Effector memory CD4-positive, alpha-beta T cell (primary cell): ENCODE results near the gene KY.

ENCODE experiments used
- DNase-seq, 3 donors: peaks; one replicate each; pipeline ENCODE4 v3.0.0-alpha.2; 2020
- H3K27ac ChIP-seq: 2 replicates; pipeline ENCODE4 v1.7.0; 2013; ENCODE audit warnings: mild to moderate bottlenecking, low read length, moderate library complexity; ENCODE audit not compliant: insufficient read depth, poor library complexity, severe bottlenecking
- H3K27me3 ChIP-seq: replicated peaks from 2 replicates; pipeline ENCODE4 v1.7.0; 2013; ENCODE audit warnings: mild to moderate bottlenecking, low read length; ENCODE audit not compliant: insufficient read depth, control insufficient read depth, poor library complexity, severe bottlenecking
- H3K36me3 ChIP-seq: 2 replicates; pipeline ENCODE4 v1.7.0; 2013; ENCODE audit warnings: mild to moderate bottlenecking, low read length, moderate library complexity; ENCODE audit not compliant: control insufficient read depth, insufficient read depth
- H3K4me1 ChIP-seq: 2 replicates; pipeline ENCODE4 v1.7.0; 2013; ENCODE audit warnings: low read length, mild to moderate bottlenecking; ENCODE audit not compliant: control insufficient read depth, insufficient read depth, poor library complexity, severe bottlenecking
- H3K4me3 ChIP-seq: 2 replicates; pipeline ENCODE4 v1.7.0; 2013; ENCODE audit warnings: low read length, low read depth, mild to moderate bottlenecking; ENCODE audit not compliant: insufficient read depth, poor library complexity, severe bottlenecking
- H3K9me3 ChIP-seq: 2 replicates; pipeline ENCODE4 v1.7.0; 2013; ENCODE audit warnings: mild to moderate bottlenecking, low read length, moderate library complexity; ENCODE audit not compliant: control insufficient read depth

Gene KY

GRCh38 chr3:134611516-134611915 is 39.3 kb downstream of the KY start:
- Histone ChIP-seq H3K9me3 (no peaks in the 10 kb centered on the region), H3K36me3 (no peaks in the 10 kb centered on the region), H3K27ac (no peak overlapping the region), H3K4me3 (no peak overlapping the region), H3K27me3 (no peaks in the 10 kb centered on the region), H3K4me1 (no peaks in the 10 kb centered on the region)
- no peak for DNase-seq

GRCh38 chr3:134610432-134611385 is 40.1 kb downstream of the KY start:
- Histone ChIP-seq H3K36me3 (no peaks in the 10 kb centered on the region), H3K4me1 (no peaks in the 10 kb centered on the region), H3K27ac (no peak overlapping the region), H3K27me3 (no peaks in the 10 kb centered on the region), H3K4me3 (no peak overlapping the region), H3K9me3 (no peaks in the 10 kb centered on the region)
- no peak for DNase-seq

GRCh38 chr3:134609821-134610431 is 40.9 kb downstream of the KY start:
- H3K4me1 ChIP-seq, result no peaks in the 10 kb centered on the region
- H3K9me3 ChIP-seq, result no peaks in the 10 kb centered on the region
- DNase-seq, result no peak
- H3K4me3 ChIP-seq, result no peak overlapping the region
- no peak overlapping the region for H3K27ac ChIP-seq
- no peaks in the 10 kb centered on the region for H3K36me3 ChIP-seq
- H3K27me3 ChIP-seq, result no peaks in the 10 kb centered on the region

- H3K36me3 ChIP-seq, result no peaks in the 10 kb centered on the region
- no peaks in the 10 kb centered on the region for H3K9me3 ChIP-seq
- H3K4me3 ChIP-seq, result no peak overlapping the region
- no peaks in the 10 kb centered on the region for H3K27me3 ChIP-seq
- DNase-seq, result no peak
- H3K4me1 ChIP-seq, result no peaks in the 10 kb centered on the region
- no peak overlapping the region for H3K27ac ChIP-seq
Observed at GRCh38 chr3:134608771-134609435, 41.9 kb downstream of the KY start.

DNA sequence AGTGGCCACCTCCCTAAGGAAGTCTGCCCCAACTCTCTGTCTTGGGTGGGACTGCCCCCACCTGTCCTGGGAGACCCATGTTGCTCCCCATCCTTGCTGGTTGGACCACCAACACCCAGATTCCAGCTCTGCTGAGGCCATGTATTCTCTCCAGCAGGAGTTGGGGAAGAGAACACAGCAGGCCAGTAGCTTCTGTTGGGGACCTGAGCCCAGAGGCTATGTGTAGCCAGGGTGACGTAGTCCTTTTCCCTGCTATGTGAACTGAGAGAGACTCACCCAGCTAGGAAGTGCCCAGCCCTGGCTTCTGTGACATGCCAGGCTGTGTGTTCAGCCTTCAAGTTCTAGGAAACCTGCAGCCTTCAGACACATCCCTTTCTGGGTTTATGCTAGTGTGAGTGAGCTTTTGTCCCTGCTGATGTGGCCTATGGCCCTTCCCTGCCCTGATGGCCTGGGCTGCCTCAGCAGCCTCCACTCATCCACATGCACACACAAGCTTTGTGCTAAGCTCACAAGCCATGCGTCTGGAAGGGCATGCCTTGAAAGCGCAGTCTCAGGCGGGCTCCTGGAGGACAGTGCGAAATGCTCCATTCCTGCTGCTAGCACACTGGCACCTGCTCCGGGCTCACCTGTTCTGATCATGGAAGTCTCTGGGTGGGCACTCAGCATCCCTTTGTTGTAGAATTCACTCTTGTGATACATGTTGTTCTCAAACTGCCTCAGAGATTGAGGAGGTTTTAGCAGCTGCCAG is 42.6 kb downstream of the KY start:
- no peak overlapping the region for H3K4me3 ChIP-seq
- H3K9me3 ChIP-seq, result no peaks in the 10 kb centered on the region
- H3K4me1 ChIP-seq, result no peaks in the 10 kb centered on the region
- no peak for DNase-seq
- H3K27ac ChIP-seq, result no peak overlapping the region
- H3K36me3 ChIP-seq, result no peaks in the 10 kb centered on the region
- no peaks in the 10 kb centered on the region for H3K27me3 ChIP-seq

- no peaks in the 10 kb centered on the region for H3K27me3 ChIP-seq
- no peak for DNase-seq
- no peaks in the 10 kb centered on the region for H3K36me3 ChIP-seq
- H3K9me3 ChIP-seq, result no peaks in the 10 kb centered on the region
- H3K27ac ChIP-seq, result no peak overlapping the region
- no peak overlapping the region for H3K4me3 ChIP-seq
- H3K4me1 ChIP-seq, result no peaks in the 10 kb centered on the region
Observed at GRCh38 chr3:134607054-134608022, 43.5 kb downstream of the KY start.

DNA sequence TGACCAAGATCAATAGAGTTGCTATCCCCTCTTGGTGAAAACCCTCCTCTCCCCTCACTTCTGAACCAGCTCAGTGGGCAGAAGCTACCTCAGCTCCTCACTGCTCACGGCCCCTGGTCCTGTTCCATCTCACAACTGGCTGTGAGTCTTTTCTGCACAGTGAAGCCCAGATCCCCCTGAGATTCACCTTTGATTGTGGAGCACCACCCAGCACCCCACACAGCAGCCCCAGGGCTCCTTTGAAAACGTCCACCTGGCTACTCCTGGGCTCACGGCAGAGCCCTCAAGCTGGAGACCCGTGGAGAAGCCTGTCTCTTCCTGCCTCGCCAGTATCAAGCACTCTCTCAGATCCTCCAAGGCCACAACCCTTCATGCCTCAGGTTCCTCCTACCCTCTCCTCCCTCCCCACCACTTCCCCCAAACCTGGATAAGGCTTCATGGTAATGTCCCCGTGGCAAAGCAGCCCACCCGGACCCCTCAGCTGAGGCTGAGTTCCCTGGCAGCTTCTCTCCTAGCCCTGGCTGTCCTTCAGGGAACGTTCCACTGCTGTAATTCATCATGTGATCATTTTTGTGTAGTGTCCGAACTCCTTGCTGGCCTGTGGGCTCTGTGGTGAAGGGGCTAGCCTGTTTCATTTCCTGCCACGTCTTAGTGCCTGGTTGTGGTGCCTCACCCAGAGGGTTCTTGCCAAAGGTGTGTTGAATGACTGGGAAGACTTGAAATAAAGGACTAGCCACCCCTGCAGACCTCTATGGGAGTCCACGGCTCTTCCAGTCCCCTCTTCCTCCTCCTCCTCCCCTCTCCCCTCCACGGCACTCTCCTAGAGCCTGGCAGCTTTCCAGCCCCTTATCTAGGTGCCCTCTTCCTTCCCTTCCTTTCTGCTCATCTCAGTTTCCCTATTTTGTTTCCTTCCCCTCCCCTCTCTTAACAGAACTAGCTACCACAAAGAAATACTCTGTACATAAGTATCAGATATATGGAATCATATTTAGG is 44.5 kb downstream of the KY start:
- H3K36me3 ChIP-seq, result no peaks in the 10 kb centered on the region
- no peaks in the 10 kb centered on the region for H3K27me3 ChIP-seq
- no peak overlapping the region for H3K27ac ChIP-seq
- no peaks in the 10 kb centered on the region for H3K9me3 ChIP-seq
- no peaks in the 10 kb centered on the region for H3K4me1 ChIP-seq
- no peak overlapping the region for H3K4me3 ChIP-seq
- no peak for DNase-seq

DNA sequence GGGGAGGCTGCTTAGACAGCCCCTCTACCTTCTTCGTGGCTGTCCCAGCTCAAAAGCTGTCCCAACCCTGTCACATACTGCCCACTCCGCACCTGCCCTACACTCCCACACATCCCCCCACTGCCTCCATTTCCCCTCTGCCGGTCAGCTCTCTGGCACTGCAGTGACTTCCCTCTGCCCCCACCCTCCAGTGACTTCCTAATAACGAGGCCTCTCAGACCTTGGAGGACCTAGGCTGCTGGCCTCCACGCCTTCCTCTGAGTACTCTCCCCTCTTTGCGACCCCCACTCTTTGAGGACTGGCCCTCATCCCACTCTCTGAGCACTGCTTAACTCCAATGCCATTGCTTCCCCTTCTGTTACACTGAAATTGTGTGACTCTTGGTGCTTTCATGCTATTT is 45.3 kb downstream of the KY start:
- no peak for DNase-seq
- no peaks in the 10 kb centered on the region for H3K4me1 ChIP-seq
- H3K36me3 ChIP-seq, result no peaks in the 10 kb centered on the region
- H3K9me3 ChIP-seq, result no peaks in the 10 kb centered on the region
- H3K27me3 ChIP-seq, result no peaks in the 10 kb centered on the region
- H3K4me3 ChIP-seq, result no peak overlapping the region
- no peak overlapping the region for H3K27ac ChIP-seq
